Heart right ventricle (tissue), 16 donors: ENCODE data around the gene DTX1. TPM values are rescaled to one million over a fixed set of nuclear protein-coding genes. Genes with fewer than 3 reads are reported as not detected.

Experiments
- ATAC-seq, 8 donors: fragments of 200-7000 bp; cut with Tn5 transposase; one replicate each; pipeline ENCODE4 v1.9.1; 2020; ENCODE audit warnings: mild to moderate bottlenecking in 8 of 8, moderate library complexity in 8 of 8, moderate number of reproducible peaks in 1 of 8
- DNase-seq, 2 donors: peaks; one replicate each; pipeline ENCODE4 v3.0.0-alpha.2; 2020
- H3K27ac ChIP-seq, 10 donors: fragments of 200-600 bp; sonication (generic) in 2 of 10; one replicate each; pipeline versions ENCODE4 v1.5.0 to v1.8.0; 2020 to 2022; ENCODE audit warnings: mild to moderate bottlenecking in 3 of 10
- H3K27me3 ChIP-seq, 7 donors: fragments of 200-600 bp; one replicate each; pipeline ENCODE4 v1.8.0; 2021 to 2022; ENCODE audit warnings: mild to moderate bottlenecking in 2 of 7
- H3K36me3 ChIP-seq, 9 donors: fragments of 200-600 bp; sonication (generic) in 1 of 9; one replicate each; pipeline versions ENCODE4 v1.5.0 to v1.8.0; 2020 to 2022; ENCODE audit warnings: mild to moderate bottlenecking in 2 of 9
- H3K4me1 ChIP-seq, 9 donors: fragments of 200-600 bp; sonication (generic) in 1 of 9; one replicate each; pipeline versions ENCODE4 v1.5.0 to v1.8.0; 2020 to 2022; ENCODE audit warnings: mild to moderate bottlenecking in 4 of 9
- H3K4me3 ChIP-seq, 10 donors: fragments of 200-600 bp; sonication (generic) in 2 of 10; one replicate each; pipeline versions ENCODE4 v1.5.0 to v1.8.0; 2020 to 2022; ENCODE audit warnings: mild to moderate bottlenecking in 7 of 10, moderate library complexity in 2 of 10
- H3K9me3 ChIP-seq, 11 donors: fragments of 200-600 bp in 10 of 11; sonication (generic) in 2 of 11; one replicate each; pipeline versions ENCODE4 v1.5.0 to v1.8.0; 2013 to 2022; ENCODE audit warnings: mild to moderate bottlenecking in 2 of 11, control low read depth in 1 of 11, moderate library complexity in 1 of 11
- WGBS, 2 donors: extraction: QIAGEN DNeasy Blood & Tissue Kit; methylation state at CpG; one replicate each; pipeline ENCODE4 v1.1.7; 2013; ENCODE audit warnings: inconsistent platforms in 1 of 2; 5-methylcytosine and 5-hydroxymethylcytosine counted together
- intact Hi-C, 10 donors: fragments of 100-400 bp; cut with DNase I; formaldehyde crosslinking; loops; one replicate each; pipeline versions ENCODE4 v1.11.1 to v1.14.2; 2022
- polyA plus RNA-seq, 2 donors: library from polyadenylated mRNA; stranded (reverse); fragments of 200-250 nt; gene quantifications; one replicate each; pipeline ENCODE4 v1.2.3, GENCODE V29; 2013
- total RNA-seq, 10 donors: library from RNA; stranded (reverse); fragmentation: NEBNext Ultra II Directional in 3 of 10; extraction: Animal tissue kit (Norgen Biotek cat#: 25700) in 3 of 10; gene quantifications; one replicate each; pipeline versions ENCODE4 v1.2.1 to v1.2.4, GENCODE V29; 2021 to 2023
- TF ChIP-seq, protein P1 (sequence below), 9 donors: fragments of 200-600 bp; sonication (generic) in 2 of 9; IDR thresholded peaks; one replicate each; pipeline versions ENCODE4 v1.5.0 to v1.8.0; 2021 to 2022; ENCODE audit warnings: antibody characterized with exemption in 9 of 9, mild to moderate bottlenecking in 5 of 9, moderate library complexity in 1 of 9
- donor health status: Arrhythmogenic right ventricular cardiomyopathy.
- donor health status: ischemic (EF 13 %, LVEDD 7.1; RV severe dilation, severe dysfunction).
- donor health status: healthy with polysubstance abuse.
- donor health status: DM: no; HTN: yes; CAD: no.
- donor health status: DM: no; HTN: no; CAD: no.
- donor health status: ischemic (EF 25% LVEDD 6.9; RV normal size, moderate dysfunction).
- donor health status: ischemic (EF 25% LVEDD 5.7; RV mildly dilated, moderate dysfunction).
- donor health status: healthy.
- donor health status: DM: yes; HTN: yes; CAD: no.
- donor health status: Ischemic cardiomyopathy.
- donor health status: ischemic (EF 35%, LVEDD 5.7; RV mildly dilated, moderate dysfunction).
- donor health status: nonischemic (EF 11% LVEDD 7.7; RV severe dilation, severe dysfunction).
- donor health status: DM: yes; HTN: yes; CAD: no.
- donor health status: PGD.
- donor health status: ischemic (EF 29% LVEDD 5.4; RV normal size, mild dysfunction).
- donor health status: nonischemic (EF 23%, LVEDD 6.1; RV moderate dilation, normal function).

DTX1 gene
- total and polyA plus RNA-seq, 12 donors: 0.94 to 6.4 (median 1.5) TPM

DNA sequence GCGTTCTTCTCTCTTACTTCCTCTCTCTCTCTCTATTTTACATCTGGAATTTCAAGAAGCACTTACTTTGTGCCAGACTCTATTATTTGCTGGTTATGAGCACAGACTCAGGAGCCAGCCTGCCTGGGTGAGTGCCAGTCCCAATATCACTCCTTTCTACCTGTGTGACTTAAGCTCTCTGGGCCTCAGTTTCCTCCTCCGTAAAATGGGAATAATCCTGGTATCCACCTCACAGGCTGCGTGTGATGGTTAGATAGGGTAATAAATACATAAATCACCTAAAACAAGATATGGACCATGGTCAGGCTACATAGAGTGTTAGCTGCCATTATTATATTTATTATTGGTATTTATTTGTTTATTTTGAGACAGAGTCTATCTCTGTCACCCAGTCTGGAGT lies 54.7 kb downstream of the DTX1 start:
- Histone ChIP-seq H3K4me3 (no peak overlapping the region), H3K27ac (no peak overlapping the region), H3K4me1 (no peaks in the 10 kb centered on the region), H3K36me3 (no peaks in the 10 kb centered on the region), H3K9me3 (no peaks in the 10 kb centered on the region), H3K27me3 (peaks cover 0 to 47% (median 36%) of the 10 kb centered on the region in 7 donors)
- TF ChIP-seq, protein P1, sequence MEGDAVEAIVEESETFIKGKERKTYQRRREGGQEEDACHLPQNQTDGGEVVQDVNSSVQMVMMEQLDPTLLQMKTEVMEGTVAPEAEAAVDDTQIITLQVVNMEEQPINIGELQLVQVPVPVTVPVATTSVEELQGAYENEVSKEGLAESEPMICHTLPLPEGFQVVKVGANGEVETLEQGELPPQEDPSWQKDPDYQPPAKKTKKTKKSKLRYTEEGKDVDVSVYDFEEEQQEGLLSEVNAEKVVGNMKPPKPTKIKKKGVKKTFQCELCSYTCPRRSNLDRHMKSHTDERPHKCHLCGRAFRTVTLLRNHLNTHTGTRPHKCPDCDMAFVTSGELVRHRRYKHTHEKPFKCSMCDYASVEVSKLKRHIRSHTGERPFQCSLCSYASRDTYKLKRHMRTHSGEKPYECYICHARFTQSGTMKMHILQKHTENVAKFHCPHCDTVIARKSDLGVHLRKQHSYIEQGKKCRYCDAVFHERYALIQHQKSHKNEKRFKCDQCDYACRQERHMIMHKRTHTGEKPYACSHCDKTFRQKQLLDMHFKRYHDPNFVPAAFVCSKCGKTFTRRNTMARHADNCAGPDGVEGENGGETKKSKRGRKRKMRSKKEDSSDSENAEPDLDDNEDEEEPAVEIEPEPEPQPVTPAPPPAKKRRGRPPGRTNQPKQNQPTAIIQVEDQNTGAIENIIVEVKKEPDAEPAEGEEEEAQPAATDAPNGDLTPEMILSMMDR (IDR thresholded peaks at IDR 0.05): no peak
- no peak for ATAC-seq
- intact Hi-C loops: no loop called here
- DNase-seq: no peak
- 85 to 86% methylated on average over 3 of the region's 3 CpGs for WGBS, 2 donors

DNA sequence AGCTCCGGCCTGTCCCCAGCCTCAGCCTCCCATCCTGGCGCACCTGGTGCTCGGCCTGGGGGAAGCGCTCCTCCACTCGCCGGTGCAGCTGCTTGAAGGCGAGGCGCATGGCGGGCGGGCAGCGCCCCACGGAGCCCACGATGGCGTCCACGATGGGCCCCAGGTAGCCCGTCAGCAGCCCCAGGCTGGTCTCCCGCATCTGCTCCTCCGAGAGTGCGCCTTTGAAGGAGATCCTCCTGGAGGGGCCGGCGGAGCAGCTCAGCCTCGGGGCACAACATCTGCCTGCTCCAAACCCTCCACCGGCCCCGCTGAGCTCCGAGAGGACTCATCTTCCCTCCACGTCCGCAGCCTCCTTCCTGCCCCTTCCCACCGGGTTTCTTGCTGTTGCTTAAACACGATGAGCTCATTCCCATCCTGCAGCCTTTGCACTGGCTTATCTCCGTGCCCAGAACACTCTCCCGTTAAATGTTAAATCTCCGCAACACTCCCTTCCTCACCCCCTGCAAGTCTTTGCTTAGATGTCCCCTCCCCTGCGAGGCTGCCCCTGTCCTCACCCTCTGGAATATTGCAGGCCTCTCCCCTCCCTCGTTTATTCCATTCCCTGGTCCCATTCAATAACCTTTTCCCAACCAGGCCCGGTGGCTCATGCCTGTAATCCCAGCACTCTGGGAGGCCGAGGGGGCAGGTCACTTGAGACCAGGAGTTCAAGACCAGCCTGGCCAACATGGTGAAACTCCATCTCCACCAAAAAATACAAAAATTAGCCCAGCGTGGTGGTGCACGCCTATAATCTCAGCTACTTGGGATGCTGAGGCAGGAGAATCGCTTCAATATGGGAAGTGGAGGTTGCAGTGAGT lies 55.7 kb downstream of the DTX1 start:
- TF ChIP-seq, protein P1 (IDR thresholded peaks at IDR 0.05): no peak
- no peaks in the 10 kb centered on the region for H3K9me3 ChIP-seq
- DNase-seq (no peak), ATAC-seq (no peak)
- H3K4me3 ChIP-seq: no peak overlapping the region
- no peak overlapping the region for H3K27ac ChIP-seq
- H3K27me3 ChIP-seq: peaks cover 0 to 51% (median 36%) of the 10 kb centered on the region in 7 donors
- H3K4me1 ChIP-seq: no peaks in the 10 kb centered on the region
- intact Hi-C loops: no loop called here
- WGBS, 2 donors: 56 to 58% methylated on average over 39 of the region's 39 CpGs
- no peaks in the 10 kb centered on the region for H3K36me3 ChIP-seq

DNA sequence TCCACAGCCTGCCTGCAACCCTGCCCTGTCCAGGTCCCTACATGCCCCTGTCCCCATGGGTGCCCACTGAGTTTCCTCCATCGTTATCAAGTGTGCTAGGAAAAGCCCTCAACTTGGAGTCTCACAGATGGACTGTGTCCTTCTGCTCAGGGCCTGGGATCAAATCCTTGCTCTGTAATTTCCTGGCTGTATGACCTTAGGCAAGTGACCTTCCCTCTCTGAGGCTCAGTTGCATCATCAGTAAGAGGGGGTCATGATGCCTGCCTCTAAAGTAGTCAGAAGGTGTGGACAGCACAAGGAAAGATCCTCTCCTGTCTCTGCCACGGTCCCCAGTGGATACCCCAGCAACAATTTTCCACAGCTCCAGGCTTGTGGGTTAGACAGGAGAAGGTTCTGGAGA lies 56.9 kb downstream of the DTX1 start:
- H3K36me3 ChIP-seq: no peaks in the 10 kb centered on the region
- no peaks in the 10 kb centered on the region for H3K4me1 ChIP-seq
- no peak for ATAC-seq
- H3K9me3 ChIP-seq: no peaks in the 10 kb centered on the region
- DNase-seq: no peak
- 75 to 89% methylated on average over 2 of the region's 2 CpGs for WGBS, 2 donors
- TF ChIP-seq, protein P1 (IDR thresholded peaks at IDR 0.05): no peak
- H3K27ac ChIP-seq: no peak overlapping the region
- intact Hi-C loops: no loop called here
- H3K27me3 ChIP-seq: peaks cover 0 to 51% (median 33%) of the 10 kb centered on the region in 7 donors
- no peak overlapping the region for H3K4me3 ChIP-seq

DNA sequence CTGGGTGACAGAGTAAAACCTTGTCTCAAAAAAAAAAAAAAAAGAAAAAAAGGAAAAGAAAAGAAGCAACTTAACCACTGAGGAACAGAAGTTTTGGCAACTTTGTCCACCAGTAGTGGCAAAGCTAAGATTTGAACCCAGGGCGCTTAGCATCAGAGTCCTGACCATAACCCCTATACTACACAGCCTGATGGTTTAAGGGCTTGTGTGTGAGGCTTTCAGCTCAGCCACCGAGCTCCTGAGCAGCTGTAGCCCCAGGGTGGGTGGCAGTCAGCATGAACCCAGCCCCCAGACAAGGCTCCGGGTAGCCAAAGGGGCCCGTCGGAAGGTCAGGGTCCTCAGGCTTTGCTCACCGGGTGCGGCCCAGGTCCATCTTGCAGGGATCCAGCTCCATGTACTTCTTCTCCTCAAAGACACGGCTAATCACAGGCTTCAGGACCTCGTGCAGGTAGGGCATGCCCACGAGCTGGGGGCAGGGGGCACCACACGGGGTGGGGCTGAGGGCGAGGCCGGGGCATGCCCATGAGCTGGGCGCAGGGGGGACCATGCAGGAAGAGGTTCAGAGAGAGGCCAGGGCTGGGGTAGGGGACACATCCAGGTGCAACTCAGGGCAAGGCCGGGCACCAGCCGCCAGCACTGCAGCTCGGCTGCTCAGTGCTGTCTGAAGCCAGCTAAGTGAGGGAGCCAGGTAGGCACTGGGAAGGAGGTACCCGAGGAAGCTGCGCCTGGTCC lies 58.1 kb downstream of the DTX1 start:
- H3K27ac ChIP-seq: no peak overlapping the region
- H3K36me3 ChIP-seq: no peaks in the 10 kb centered on the region
- TF ChIP-seq, protein P1 (IDR thresholded peaks at IDR 0.05): no peak
- WGBS, 2 donors: 85 to 87% methylated on average over 19 of the region's 19 CpGs
- H3K4me3 ChIP-seq: no peak overlapping the region
- H3K27me3 ChIP-seq: peaks cover 0 to 51% (median 33%) of the 10 kb centered on the region in 7 donors
- no peak for DNase-seq
- no peaks in the 10 kb centered on the region for H3K9me3 ChIP-seq
- intact Hi-C loops: no loop called here
- no peak for ATAC-seq
- H3K4me1 ChIP-seq: no peaks in the 10 kb centered on the region
